Activated gamma-delta T cell treated with anti-CD3 and anti-CD28 coated beads, Interleukin-2, amount 50 U/mL, for 16 hours (primary cell): ENCODE measurements around the gene TUBG1.
"Not testable (repeated sequence)": the region's sequence is repeated elsewhere in the genome, so short reads cannot be mapped to it uniquely, and the experiment has no call there.

Experiments
- DNase-seq: peaks from one replicate; pipeline ENCODE4 v3.0.0-alpha.2; 2020; ENCODE audit warnings: low read depth

TUBG1 gene

GRCh38 chr17:42623732-42624596 lies 14.5 kb downstream of the TUBG1 start:
- no peak for DNase-seq

- DNase-seq = not testable (repeated sequence)
Observed at GRCh38 chr17:42627032-42627764, 17.7 kb downstream of the TUBG1 start.

- DNase-seq = no peak
Observed at GRCh38 chr17:42629411-42630009, 20.0 kb downstream of the TUBG1 start.

- no peak for DNase-seq
Observed at GRCh38 chr17:42632949-42633444, 23.5 kb downstream of the TUBG1 start.

GRCh38 chr17:42639525-42640113 lies 30.1 kb downstream of the TUBG1 start:
- DNase-seq = no peak

- DNase-seq = no peak
Observed at GRCh38 chr17:42640121-42640520, 30.6 kb downstream of the TUBG1 start.

- no peak for DNase-seq
Observed at GRCh38 chr17:42642336-42642735, 32.9 kb downstream of the TUBG1 start.

GRCh38 chr17:42647778-42648177 lies 38.3 kb downstream of the TUBG1 start:
- DNase-seq = no peak

GRCh38 chr17:42651392-42651791 lies 41.9 kb downstream of the TUBG1 start:
- DNase-seq = no peak

GRCh38 chr17:42653179-42654124 lies 44.0 kb downstream of the TUBG1 start:
- DNase-seq = no peak

- DNase-seq = no peak
Observed at GRCh38 chr17:42655528-42655927, 46.0 kb downstream of the TUBG1 start.

- DNase-seq = no peak
Observed at GRCh38 chr17:42657824-42658588, 48.5 kb downstream of the TUBG1 start.

GRCh38 chr17:42659079-42659931 lies 49.8 kb downstream of the TUBG1 start, which contains the start of gene TUBG2:
Gene TUBG2, plus strand, starts transcription at chr17:42659284. Its CDS starts 220 bp downstream, at chr17:42659504.
- peak; percentile 55 for DNase-seq

GRCh38 chr17:42659932-42660274 lies 50.4 kb downstream of the TUBG1 start:
- not testable (repeated sequence) for DNase-seq

GRCh38 chr17:42660692-42661345 lies 51.3 kb downstream of the TUBG1 start:
- no peak for DNase-seq
